Thyroid gland (tissue), 4 donors: ENCODE data around the gene PABPN1L. TPM values are rescaled to one million over a fixed set of nuclear protein-coding genes. Genes with fewer than 3 reads are reported as not detected.

ENCODE experiments used
- DNase-seq, 2 donors: peaks; one replicate each; pipeline ENCODE4 v3.0.0-alpha.2; 2019
- H3K27ac ChIP-seq, 3 donors: fragments of 200-600 bp; sonication (generic); 1 replicate in 2 of 3; 2 replicates in 1 of 3; pipeline ENCODE4 v1.5.1; 2016 to 2019; ENCODE audit warnings: mild to moderate bottlenecking in 1 of 3, moderate library complexity in 1 of 3
- H3K27me3 ChIP-seq: fragments of 200-600 bp; sonication (generic); one replicate; pipeline ENCODE4 v1.5.1; 2019
- H3K36me3 ChIP-seq, 2 donors: fragments of 200-600 bp; sonication (generic); one replicate each; pipeline ENCODE4 v1.5.1; 2016 to 2019
- H3K4me1 ChIP-seq, 2 donors: fragments of 200-600 bp; sonication (generic); one replicate each; pipeline ENCODE4 v1.5.1; 2017 to 2019
- H3K4me3 ChIP-seq, 3 donors: fragments of 200-600 bp; sonication (generic); replicated peaks in 1 of 3; 1 replicate in 2 of 3; 2 replicates in 1 of 3; pipeline ENCODE4 v1.5.1; 2016; ENCODE audit warnings: mild to moderate bottlenecking in 1 of 3
- H3K9me3 ChIP-seq: fragments of 200-600 bp; sonication (generic); one replicate; pipeline ENCODE4 v1.5.1; 2017
- POLR2A ChIP-seq, 2 donors: fragments of 450-650 bp; IDR thresholded peaks; one replicate each; pipeline ENCODE4 v1.6.1; 2017; ENCODE audit warnings: antibody characterized with exemption in 2 of 2, mild to moderate bottlenecking in 2 of 2, moderate library complexity in 1 of 2
- WGBS, 2 donors: methylation state at CpG; one replicate each; pipeline ENCODE4 v1.1.5; 2017; 5-methylcytosine and 5-hydroxymethylcytosine counted together
- intact Hi-C: fragments of 100-400 bp; cut with DNase I; formaldehyde crosslinking; loops from one replicate; pipeline ENCODE4 v1.15.1; 2023
- total RNA-seq, 4 donors: library from RNA; depleted of rRNA; stranded (reverse); fragments of >200 nt; gene quantifications; one replicate each; pipeline ENCODE4 v1.2.3, GENCODE V29; 2016
- TF ChIP-seq, protein P1 (sequence below), 6 experiments: fragments of 200-600 bp in 3 of 6; fragments of 450-650 bp in 3 of 6; sonication (generic) in 3 of 6; IDR thresholded peaks; one replicate each; pipeline ENCODE4 v1.5.1; 2016 to 2019; ENCODE audit warnings: antibody characterized with exemption in 6 of 6, mild to moderate bottlenecking in 2 of 6, inconsistent platforms in 1 of 6, moderate library complexity in 1 of 6

PABPN1L gene
- total RNA-seq, 4 donors from 2014 or later: not detected

DNA sequence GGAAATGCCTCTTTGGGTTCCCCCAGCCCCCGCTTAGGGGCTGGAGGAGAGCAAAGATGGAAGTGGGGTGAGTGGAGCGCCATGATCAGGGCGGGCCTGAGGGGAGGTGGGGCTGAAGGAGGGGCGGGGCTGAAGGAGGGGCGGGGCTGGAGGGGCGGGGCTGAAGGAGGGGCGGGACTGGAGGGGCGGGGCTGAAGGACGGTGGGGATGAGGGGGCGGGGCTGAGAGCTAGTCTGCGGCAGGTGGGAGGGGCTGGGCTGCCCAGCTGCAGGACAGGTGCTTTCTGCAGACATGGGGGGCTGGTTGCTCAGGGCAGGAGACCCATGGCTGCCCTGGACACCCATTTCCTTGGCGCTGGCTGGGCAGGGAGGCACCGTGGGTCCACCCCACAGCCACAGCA lies 39.1 kb upstream of the PABPN1L start:
- no peak for TF ChIP-seq POLR2A (IDR thresholded peaks at IDR 0.05)
- TF ChIP-seq, protein P1, sequence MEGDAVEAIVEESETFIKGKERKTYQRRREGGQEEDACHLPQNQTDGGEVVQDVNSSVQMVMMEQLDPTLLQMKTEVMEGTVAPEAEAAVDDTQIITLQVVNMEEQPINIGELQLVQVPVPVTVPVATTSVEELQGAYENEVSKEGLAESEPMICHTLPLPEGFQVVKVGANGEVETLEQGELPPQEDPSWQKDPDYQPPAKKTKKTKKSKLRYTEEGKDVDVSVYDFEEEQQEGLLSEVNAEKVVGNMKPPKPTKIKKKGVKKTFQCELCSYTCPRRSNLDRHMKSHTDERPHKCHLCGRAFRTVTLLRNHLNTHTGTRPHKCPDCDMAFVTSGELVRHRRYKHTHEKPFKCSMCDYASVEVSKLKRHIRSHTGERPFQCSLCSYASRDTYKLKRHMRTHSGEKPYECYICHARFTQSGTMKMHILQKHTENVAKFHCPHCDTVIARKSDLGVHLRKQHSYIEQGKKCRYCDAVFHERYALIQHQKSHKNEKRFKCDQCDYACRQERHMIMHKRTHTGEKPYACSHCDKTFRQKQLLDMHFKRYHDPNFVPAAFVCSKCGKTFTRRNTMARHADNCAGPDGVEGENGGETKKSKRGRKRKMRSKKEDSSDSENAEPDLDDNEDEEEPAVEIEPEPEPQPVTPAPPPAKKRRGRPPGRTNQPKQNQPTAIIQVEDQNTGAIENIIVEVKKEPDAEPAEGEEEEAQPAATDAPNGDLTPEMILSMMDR (IDR thresholded peaks at IDR 0.05): no peak

DNA sequence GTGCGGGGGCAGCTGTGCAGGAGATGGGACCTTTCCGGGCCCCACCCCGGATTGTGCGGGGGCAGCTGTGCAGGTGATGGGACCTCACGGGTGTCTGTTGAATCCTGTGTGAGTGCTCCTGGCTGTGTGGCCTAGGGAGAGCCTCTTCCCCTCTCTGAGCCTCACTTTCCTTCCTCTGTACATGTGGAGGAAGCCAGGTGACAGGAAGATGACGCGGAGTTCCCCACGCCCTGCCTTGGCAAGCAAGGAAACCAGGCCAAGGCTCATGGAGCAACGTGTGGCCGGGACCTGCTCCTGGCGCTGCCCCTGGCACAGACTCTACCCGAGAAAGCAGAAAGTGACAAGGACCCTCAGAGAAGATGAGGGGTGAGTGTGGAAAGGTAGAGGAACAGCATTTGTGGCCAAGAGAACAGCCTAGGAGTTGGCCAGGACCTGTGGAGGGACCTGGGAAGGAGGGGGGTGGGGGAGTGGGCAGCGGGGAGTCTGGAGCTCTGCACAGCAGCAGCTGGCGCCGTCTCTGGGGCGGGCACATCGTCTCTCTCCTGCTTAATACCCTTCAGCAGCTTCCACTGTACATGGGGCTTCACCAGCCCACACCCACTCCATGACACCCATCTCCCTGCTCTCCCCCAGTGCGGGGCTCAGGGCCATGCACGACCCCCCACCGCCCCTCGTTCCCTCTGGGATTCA lies 38.4 kb upstream of the PABPN1L start:
- Histone ChIP-seq H3K27me3 (no peaks in the 10 kb centered on the region), H3K36me3 (no peaks in the 10 kb centered on the region), H3K4me3 (no peak overlapping the region), H3K4me1 (no peaks in the 10 kb centered on the region), H3K27ac (no peak overlapping the region), H3K9me3 (no peaks in the 10 kb centered on the region)
- no peak for TF ChIP-seq POLR2A (IDR thresholded peaks at IDR 0.05)
- TF ChIP-seq, protein P1 (IDR thresholded peaks at IDR 0.05): no peak
- 74 to 87% methylated on average over 16 to 19 of the region's 21 CpGs for WGBS, 2 donors
- DNase-seq: no peak
- intact Hi-C loops: no loop called here

More for the DNA sequence above, 39.1 kb upstream of the PABPN1L start:
- H3K27ac ChIP-seq: no peak overlapping the region
- no peak for DNase-seq
- 40 to 43% methylated on average over 7 to 13 of the region's 13 CpGs for WGBS, 2 donors
- H3K9me3 ChIP-seq: no peaks in the 10 kb centered on the region
- H3K4me1 ChIP-seq: no peaks in the 10 kb centered on the region
- intact Hi-C loops: no loop called here
- H3K36me3 ChIP-seq: no peaks in the 10 kb centered on the region
- H3K4me3 ChIP-seq: no peak overlapping the region
- H3K27me3 ChIP-seq: no peaks in the 10 kb centered on the region

DNA sequence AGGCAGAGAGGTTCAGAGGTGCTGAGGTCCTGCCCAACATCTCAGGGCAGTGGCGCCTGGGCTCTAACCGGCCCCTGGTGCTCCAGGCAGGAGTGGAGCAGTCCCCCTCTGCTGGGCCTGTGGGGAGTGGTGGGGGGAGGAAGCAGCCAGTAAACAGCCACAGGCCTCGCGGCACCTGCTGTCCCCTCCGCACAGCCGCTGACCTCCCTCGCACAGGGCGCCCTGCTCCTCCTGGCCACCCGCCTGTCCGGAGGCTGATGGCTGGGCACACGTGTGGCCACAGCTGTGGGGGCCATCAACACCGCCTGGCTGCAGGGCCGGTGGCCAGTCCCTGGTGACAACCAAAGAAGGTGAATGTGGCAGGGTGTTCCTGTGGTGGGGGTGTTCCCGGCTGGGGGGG lies 36.8 kb upstream of the PABPN1L start:
- intact Hi-C loops: no loop called here
- DNase-seq: no peak
- TF ChIP-seq, protein P1 (IDR thresholded peaks at IDR 0.05): no peak
- no peak for TF ChIP-seq POLR2A (IDR thresholded peaks at IDR 0.05)
- Histone ChIP-seq H3K4me3 (no peak overlapping the region), H3K4me1 (no peaks in the 10 kb centered on the region), H3K27me3 (no peaks in the 10 kb centered on the region), H3K27ac (no peak overlapping the region), H3K9me3 (no peaks in the 10 kb centered on the region), H3K36me3 (no peaks in the 10 kb centered on the region)
- WGBS, 2 donors: 68 to 88% methylated on average over 5 to 12 of the region's 14 CpGs

DNA sequence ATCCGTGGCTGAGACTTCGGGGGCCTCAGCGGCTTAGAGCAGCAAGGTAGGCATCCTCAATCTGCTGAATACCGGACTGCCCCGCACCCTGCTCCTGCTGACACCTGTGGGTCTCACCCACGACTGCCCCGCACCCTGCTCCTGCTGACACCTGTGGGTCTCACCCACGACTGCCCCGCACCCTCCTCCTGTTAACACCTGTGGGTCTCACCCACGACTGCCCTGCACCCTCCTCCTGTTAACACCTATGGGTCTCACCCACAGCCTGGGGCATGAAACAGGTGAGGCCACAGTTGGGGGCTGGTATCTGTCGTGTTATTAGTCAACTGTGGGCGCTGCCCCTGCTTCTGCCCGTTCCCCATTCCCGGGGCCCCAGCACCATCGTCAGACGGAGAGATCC lies 36.3 kb upstream of the PABPN1L start:
- Histone ChIP-seq H3K4me3 (no peak overlapping the region), H3K36me3 (no peaks in the 10 kb centered on the region), H3K27ac (no peak overlapping the region), H3K27me3 (no peaks in the 10 kb centered on the region), H3K4me1 (no peaks in the 10 kb centered on the region), H3K9me3 (no peaks in the 10 kb centered on the region)
- TF ChIP-seq, protein P1 (IDR thresholded peaks at IDR 0.05): no peak
- TF ChIP-seq POLR2A (IDR thresholded peaks at IDR 0.05): no peak
- 90 to 93% methylated on average over 10 to 16 of the region's 16 CpGs for WGBS, 2 donors
- no peak for DNase-seq
- intact Hi-C loops: no loop called here

DNA sequence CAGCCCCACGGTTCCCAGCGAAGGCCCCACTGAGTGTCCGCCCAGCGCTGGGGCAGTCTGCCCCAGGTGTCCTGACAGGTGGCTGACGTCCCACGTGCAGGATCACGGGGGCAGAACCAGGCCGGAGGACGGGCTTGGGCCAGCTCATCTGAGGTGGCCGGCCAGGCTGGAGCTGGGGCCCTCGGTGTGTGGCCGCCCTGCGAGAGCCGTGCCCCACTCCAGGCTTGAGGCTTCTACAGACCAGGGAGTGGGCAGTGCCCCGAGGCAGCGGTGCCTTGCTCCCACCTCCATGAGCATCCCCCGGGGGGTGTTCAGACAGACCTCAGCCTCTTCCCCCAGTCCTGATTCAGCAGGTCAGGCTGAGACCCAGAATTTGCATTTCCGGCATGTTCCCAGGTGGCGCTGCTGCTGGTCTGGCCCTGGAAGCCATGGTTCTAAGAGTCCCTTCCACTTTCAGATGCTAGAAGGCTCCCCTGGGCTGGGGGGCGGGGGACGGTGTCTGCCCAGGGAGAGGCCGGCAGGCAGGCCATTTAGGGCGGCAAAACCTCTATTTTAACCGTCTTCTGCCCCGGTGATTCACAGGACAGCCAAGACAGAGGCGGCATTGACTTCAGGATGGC lies 35.4 kb upstream of the PABPN1L start:
- DNase-seq: no peak
- WGBS, 2 donors: 77 to 84% methylated on average over 12 to 13 of the region's 26 CpGs
- Histone ChIP-seq H3K4me3 (no peak overlapping the region), H3K27ac (no peak overlapping the region), H3K4me1 (no peaks in the 10 kb centered on the region), H3K9me3 (no peaks in the 10 kb centered on the region), H3K36me3 (no peaks in the 10 kb centered on the region), H3K27me3 (no peaks in the 10 kb centered on the region)
- TF ChIP-seq POLR2A (IDR thresholded peaks at IDR 0.05): no peak
- TF ChIP-seq, protein P1 (IDR thresholded peaks at IDR 0.05): no peak
- intact Hi-C loops: no loop called here
